Measurements from ENCODE around the gene ZNF775. TPM values are rescaled to one million over a fixed set of nuclear protein-coding genes. Genes with fewer than 3 reads are reported as not detected.

ZNF775 gene
- total and polyA plus RNA-seq, 2 of the 13 experiments (the other 11 are each of a cell fraction or from before 2014, with no cell fraction given) = 3.1 to 3.2 TPM

- TF ChIP-seq E2F1 (CRISPR knock-in tag; IDR thresholded peaks at IDR 0.05) = no peak
- TF ChIP-seq PLRG1 (conservative IDR thresholded peaks at IDR 0.05) = no peak
- TF ChIP-seq PATZ1 (CRISPR knock-in tag; IDR thresholded peaks at IDR 0.05) = peak; percentile 40; the same call in 1 of the 2 replicates
- 0 out of 2 replicates have a peak, but pooled peaks have one; percentile 57 for TF ChIP-seq HBP1 (CRISPR knock-in tag; IDR thresholded peaks at IDR 0.05; ENCODE audit: low read depth)
- no peak for TF ChIP-seq NFIB (CRISPR knock-in tag; IDR thresholded peaks at IDR 0.05; ENCODE audit: borderline replicate concordance)
- TF ChIP-seq GZF1 (CRISPR knock-in tag; IDR thresholded peaks at IDR 0.05) = peak; percentile 26; the same call in 1 of the 2 replicates
- TF ChIP-seq TFDP1 (CRISPR knock-in tag; IDR thresholded peaks at IDR 0.05; ENCODE audit: borderline replicate concordance) = peak; percentile 31; the same call in 1 of the 2 replicates
- TF ChIP-seq AHDC1 (CRISPR knock-in tag; IDR thresholded peaks at IDR 0.05; ENCODE audit: borderline replicate concordance) = no peak
- no peak for TF ChIP-seq RFXAP (CRISPR knock-in tag; IDR thresholded peaks at IDR 0.05; ENCODE audit: borderline replicate concordance)
- TF ChIP-seq HMGXB4 (CRISPR knock-in tag; IDR thresholded peaks at IDR 0.05; ENCODE audit: borderline replicate concordance in 1 of 2, low read depth in 1 of 2) = peak; percentile 23 to 48; a peak in 1 of 4 replicates
- peak; percentile 43; the same call in 1 of the 2 replicates for TF ChIP-seq GATAD2A (CRISPR knock-in tag; IDR thresholded peaks at IDR 0.05)
- TF ChIP-seq MEF2D (CRISPR knock-in tag; IDR thresholded peaks at IDR 0.05) = 0 out of 2 replicates have a peak, but pooled peaks have one; percentile 21
- no peak for TF ChIP-seq ZNF598 (CRISPR knock-in tag; IDR thresholded peaks at IDR 0.05; ENCODE audit: borderline replicate concordance)
- TF ChIP-seq SMAD9 (CRISPR knock-in tag; IDR thresholded peaks at IDR 0.05) = no peak
Measured at GRCh38 chr7:150340024-150340749, 38.9 kb upstream of the ZNF775 start (continued).
